H1 (cell line): Measurements from ENCODE around the gene USH2A.

ENCODE experiments used
- CTCF ChIP-seq, 3 experiments: IDR thresholded peaks; 1 replicate in 2 of 3; 2 replicates in 1 of 3; pipeline versions ENCODE4 v1.5.1 to v1.6.1; 2011; ENCODE audit warnings: low read length in 3 of 3, mild to moderate bottlenecking in 3 of 3, inconsistent platforms in 2 of 3, low read depth in 1 of 3, moderate library complexity in 1 of 3; ENCODE audit not compliant: insufficient read depth in 1 of 3; ENCODE audit errors: control extremely low read depth in 1 of 3
- EP300 ChIP-seq, 2 experiments: IDR thresholded peaks; 1 replicate in 1 of 2; 2 replicates in 1 of 2; pipeline ENCODE4 v1.6.1; 2011 to 2012; ENCODE audit warnings: low read depth in 2 of 2, low read length in 2 of 2, mild to moderate bottlenecking in 2 of 2, borderline replicate concordance in 1 of 2, inconsistent platforms in 1 of 2, moderate library complexity in 1 of 2
- HDAC2 ChIP-seq, 2 experiments: fragments of 300-600 bp in 1 of 2; sonication (generic) in 1 of 2; IDR thresholded peaks; 2 replicates each; pipeline ENCODE4 v1.6.1; 2011 to 2012; ENCODE audit warnings: low read depth in 2 of 2, low read length in 2 of 2, mild to moderate bottlenecking in 2 of 2, moderate library complexity in 2 of 2, borderline replicate concordance in 1 of 2, inconsistent platforms in 1 of 2
- KDM5A ChIP-seq: fragments of 200-600 bp; IDR thresholded peaks from 2 replicates; pipeline ENCODE4 v1.7.1; 2012; ENCODE audit warnings: mild to moderate bottlenecking, low read length, inconsistent platforms, mixed read lengths
- POLR2A ChIP-seq, 2 experiments: IDR thresholded peaks; 1 replicate in 1 of 2; 2 replicates in 1 of 2; pipeline ENCODE4 v1.6.1; 2011; ENCODE audit warnings: low read depth in 2 of 2, low read length in 2 of 2, mild to moderate bottlenecking in 2 of 2; ENCODE audit errors: control extremely low read depth in 1 of 2
- POLR2AphosphoS5 ChIP-seq: IDR thresholded peaks from 2 replicates; pipeline ENCODE4 v1.6.1; 2011; ENCODE audit warnings: low read depth, low read length
- RNF2 ChIP-seq: fragments of 200-900, 300-1000 bp; sonication (generic); IDR thresholded peaks from 2 replicates; pipeline ENCODE4 v1.7.1; 2016; ENCODE audit warnings: borderline replicate concordance, low read depth, mild to moderate bottlenecking, antibody characterized with exemption, low read length; ENCODE audit not compliant: poor library complexity, severe bottlenecking; ENCODE audit errors: missing control alignments
- RXRA ChIP-seq: IDR thresholded peaks from 2 replicates; pipeline ENCODE4 v1.6.1; 2011; ENCODE audit warnings: low read depth, mild to moderate bottlenecking, low read length, moderate library complexity; ENCODE audit not compliant: insufficient read depth
- SRF ChIP-seq: IDR thresholded peaks from 2 replicates; pipeline ENCODE4 v1.6.1; 2011; ENCODE audit warnings: mild to moderate bottlenecking, low read depth, low read length, moderate library complexity
- TCF12 ChIP-seq: IDR thresholded peaks from 2 replicates; pipeline ENCODE4 v1.6.1; 2011; ENCODE audit warnings: low read depth, mild to moderate bottlenecking, low read length
- ZNF274 ChIP-seq: IDR thresholded peaks from 2 replicates; pipeline ENCODE4 v1.7.0; 2012; ENCODE audit warnings: low read length, borderline replicate concordance; ENCODE audit errors: extremely low read depth
- TF ChIP-seq, protein P1 (sequence below): IDR thresholded peaks from 2 replicates; pipeline ENCODE4 v1.6.1; 2012; ENCODE audit warnings: inconsistent platforms

GRCh38 chr1:215765833-215766232 is 657.4 kb downstream of the USH2A start:
- TF ChIP-seq RXRA (no peak), HDAC2 (IDR thresholded peaks at IDR 0.05; ENCODE audit: borderline replicate concordance in 1 of 2, low read depth in 2 of 2, low read length in 2 of 2) (no peak), KDM5A (no peak), CTCF (IDR thresholded peaks at IDR 0.05; ENCODE audit: control extremely low read depth in 1 of 3, insufficient read depth in 1 of 3, low read depth in 1 of 3, low read length in 3 of 3) (no peak), POLR2A (IDR thresholded peaks at IDR 0.05; ENCODE audit: control extremely low read depth in 1 of 2, low read depth in 2 of 2, low read length in 2 of 2) (no peak), ZNF274 (no peak), SRF (no peak), TCF12 (no peak), POLR2AphosphoS5 (no peak), RNF2 (no peak), EP300 (IDR thresholded peaks at IDR 0.05; ENCODE audit: borderline replicate concordance in 1 of 2, low read depth in 2 of 2, low read length in 2 of 2) (no peak)
- TF ChIP-seq, protein P1, sequence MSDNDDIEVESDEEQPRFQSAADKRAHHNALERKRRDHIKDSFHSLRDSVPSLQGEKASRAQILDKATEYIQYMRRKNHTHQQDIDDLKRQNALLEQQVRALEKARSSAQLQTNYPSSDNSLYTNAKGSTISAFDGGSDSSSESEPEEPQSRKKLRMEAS: no peak
